Colonic mucosa (tissue), 4 donors: ENCODE measurements around the gene SMIM41. TPM values are rescaled to one million over a fixed set of nuclear protein-coding genes. Genes with fewer than 3 reads are reported as not detected.
A peak's percentile ranks its signal among the peaks of the same experiment; 100 is the strongest.

Experiments used
- DNase-seq: peaks from one replicate; pipeline ENCODE4 v3.0.0-alpha.2; 2020
- H3K27ac ChIP-seq: fragments of 200-600 bp; one replicate; pipeline ENCODE4 v1.8.0; 2021
- H3K27me3 ChIP-seq: fragments of 200-600 bp; one replicate; pipeline ENCODE4 v1.8.0; 2021
- H3K36me3 ChIP-seq: fragments of 200-600 bp; one replicate; pipeline ENCODE4 v1.8.0; 2021
- H3K4me1 ChIP-seq: fragments of 200-600 bp; one replicate; pipeline ENCODE4 v1.8.0; 2021; ENCODE audit warnings: mild to moderate bottlenecking
- H3K4me3 ChIP-seq: fragments of 200-600 bp; one replicate; pipeline ENCODE4 v1.8.0; 2021
- H3K9ac ChIP-seq, 2 donors: one replicate each; pipeline ENCODE4 v1.7.0; 2013; ENCODE audit warnings: control low read depth in 2 of 2, low read depth in 2 of 2, low read length in 2 of 2
- H3K9me3 ChIP-seq: fragments of 200-600 bp; one replicate; pipeline ENCODE4 v1.8.0; 2021
- intact Hi-C: fragments of 100-400 bp; cut with DNase I; formaldehyde crosslinking; loops from one replicate; pipeline ENCODE4 v1.14.1; 2022
- total RNA-seq, 2 donors: library from RNA; stranded (reverse); fragmentation: NEBNext Ultra II Directional in 1 of 2; extraction: Animal tissue kit (Norgen Biotek cat#: 25700) in 1 of 2; gene quantifications; one replicate each; pipeline ENCODE4 v1.2.1, GENCODE V29; 2021
- TF ChIP-seq, protein P1 (sequence below): fragments of 200-600 bp; IDR thresholded peaks from one replicate; pipeline ENCODE4 v1.8.0; 2022; ENCODE audit warnings: antibody characterized with exemption, mild to moderate bottlenecking
- donor health status: healthy.
- donor health status: DM: no; HTN: no; CAD: no.
- donor health status: DM: no; HTN: no; CAD: no.

The SMIM41 gene
- total RNA-seq, 2 donors from 2014 or later = 0.30 to 0.58 TPM

DNA sequence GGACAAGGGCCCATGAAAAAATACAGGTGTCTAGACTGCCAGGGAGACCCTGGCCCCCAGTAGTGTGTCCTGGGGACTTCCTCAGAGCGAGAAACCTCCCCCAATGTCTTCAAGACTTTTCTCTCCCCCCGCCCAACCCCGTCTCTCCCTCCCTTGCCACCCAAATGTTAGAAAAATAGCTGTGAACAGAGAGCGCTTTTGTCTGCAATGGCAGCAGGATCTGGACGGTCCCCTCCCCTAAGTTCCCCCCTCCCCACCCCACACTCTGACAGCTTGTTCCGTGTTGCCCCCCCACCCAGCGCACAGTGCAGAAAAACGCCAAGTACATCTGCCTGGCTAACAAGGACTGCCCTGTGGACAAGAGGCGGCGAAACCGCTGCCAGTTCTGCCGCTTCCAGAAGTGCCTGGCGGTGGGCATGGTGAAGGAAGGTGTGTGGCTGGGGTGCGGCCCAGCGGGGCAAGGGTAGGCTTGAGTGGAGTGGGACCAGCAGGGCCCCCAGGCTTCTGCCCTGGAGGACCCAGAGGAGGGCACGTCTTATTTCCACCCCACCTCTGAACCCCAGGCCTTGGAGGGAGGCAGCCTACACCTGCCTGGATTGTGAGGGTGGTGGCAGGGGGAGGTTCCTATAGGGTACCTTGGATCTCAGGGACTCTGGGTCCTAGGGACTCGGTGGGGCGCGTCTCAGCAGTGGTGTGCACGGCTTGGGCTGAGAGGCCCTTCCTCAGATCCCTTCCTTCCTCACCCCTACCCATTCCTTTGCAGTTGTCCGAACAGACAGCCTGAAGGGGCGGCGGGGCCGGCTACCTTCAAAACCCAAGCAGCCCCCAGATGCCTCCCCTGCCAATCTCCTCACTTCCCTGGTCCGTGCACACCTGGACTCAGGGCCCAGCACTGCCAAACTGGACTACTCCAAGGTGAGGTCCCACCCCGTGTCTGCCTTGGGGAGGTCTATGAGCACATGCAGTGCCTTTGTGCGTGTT lies 23.5 kb upstream of the SMIM41 start:
- Histone ChIP-seq H3K27ac (no peak overlapping the region), H3K9me3 (no peaks in the 10 kb centered on the region), H3K36me3 (no peaks in the 10 kb centered on the region), H3K9ac (no peak overlapping the region), H3K4me1 (no peaks in the 10 kb centered on the region), H3K4me3 (no peak overlapping the region), H3K27me3 (no peaks in the 10 kb centered on the region)
- intact Hi-C loops = no loop called here
- TF ChIP-seq, protein P1, sequence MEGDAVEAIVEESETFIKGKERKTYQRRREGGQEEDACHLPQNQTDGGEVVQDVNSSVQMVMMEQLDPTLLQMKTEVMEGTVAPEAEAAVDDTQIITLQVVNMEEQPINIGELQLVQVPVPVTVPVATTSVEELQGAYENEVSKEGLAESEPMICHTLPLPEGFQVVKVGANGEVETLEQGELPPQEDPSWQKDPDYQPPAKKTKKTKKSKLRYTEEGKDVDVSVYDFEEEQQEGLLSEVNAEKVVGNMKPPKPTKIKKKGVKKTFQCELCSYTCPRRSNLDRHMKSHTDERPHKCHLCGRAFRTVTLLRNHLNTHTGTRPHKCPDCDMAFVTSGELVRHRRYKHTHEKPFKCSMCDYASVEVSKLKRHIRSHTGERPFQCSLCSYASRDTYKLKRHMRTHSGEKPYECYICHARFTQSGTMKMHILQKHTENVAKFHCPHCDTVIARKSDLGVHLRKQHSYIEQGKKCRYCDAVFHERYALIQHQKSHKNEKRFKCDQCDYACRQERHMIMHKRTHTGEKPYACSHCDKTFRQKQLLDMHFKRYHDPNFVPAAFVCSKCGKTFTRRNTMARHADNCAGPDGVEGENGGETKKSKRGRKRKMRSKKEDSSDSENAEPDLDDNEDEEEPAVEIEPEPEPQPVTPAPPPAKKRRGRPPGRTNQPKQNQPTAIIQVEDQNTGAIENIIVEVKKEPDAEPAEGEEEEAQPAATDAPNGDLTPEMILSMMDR = no peak
- DNase-seq = no peak

DNA sequence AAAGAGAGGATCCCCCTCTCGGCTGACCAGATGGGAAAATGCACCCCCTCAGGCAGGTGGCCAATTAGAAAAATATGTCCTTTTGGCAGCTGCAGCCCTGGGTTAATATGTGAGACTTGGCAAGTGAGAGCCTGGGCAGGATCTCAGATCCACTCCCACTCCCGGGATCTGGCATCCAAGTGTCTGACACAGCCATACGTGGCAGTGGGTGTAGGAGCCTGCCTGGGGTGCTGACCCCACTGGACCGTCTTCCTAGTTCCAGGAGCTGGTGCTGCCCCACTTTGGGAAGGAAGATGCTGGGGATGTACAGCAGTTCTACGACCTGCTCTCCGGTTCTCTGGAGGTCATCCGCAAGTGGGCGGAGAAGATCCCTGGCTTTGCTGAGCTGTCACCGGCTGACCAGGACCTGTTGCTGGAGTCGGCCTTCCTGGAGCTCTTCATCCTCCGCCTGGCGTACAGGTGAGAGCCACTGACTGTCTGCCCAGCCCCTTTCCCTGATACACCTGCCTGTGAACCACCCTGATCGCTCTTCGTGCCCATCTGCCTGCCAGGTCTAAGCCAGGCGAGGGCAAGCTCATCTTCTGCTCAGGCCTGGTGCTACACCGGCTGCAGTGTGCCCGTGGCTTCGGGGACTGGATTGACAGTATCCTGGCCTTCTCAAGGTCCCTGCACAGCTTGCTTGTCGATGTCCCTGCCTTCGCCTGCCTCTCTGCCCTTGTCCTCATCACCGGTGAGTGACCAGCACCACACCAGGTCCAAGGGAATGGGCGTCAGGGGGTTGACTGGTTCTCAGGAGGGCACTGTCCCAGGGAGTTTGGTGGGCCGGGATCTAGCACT lies 22.5 kb upstream of the SMIM41 start:
- intact Hi-C loops = no loop called here

DNA sequence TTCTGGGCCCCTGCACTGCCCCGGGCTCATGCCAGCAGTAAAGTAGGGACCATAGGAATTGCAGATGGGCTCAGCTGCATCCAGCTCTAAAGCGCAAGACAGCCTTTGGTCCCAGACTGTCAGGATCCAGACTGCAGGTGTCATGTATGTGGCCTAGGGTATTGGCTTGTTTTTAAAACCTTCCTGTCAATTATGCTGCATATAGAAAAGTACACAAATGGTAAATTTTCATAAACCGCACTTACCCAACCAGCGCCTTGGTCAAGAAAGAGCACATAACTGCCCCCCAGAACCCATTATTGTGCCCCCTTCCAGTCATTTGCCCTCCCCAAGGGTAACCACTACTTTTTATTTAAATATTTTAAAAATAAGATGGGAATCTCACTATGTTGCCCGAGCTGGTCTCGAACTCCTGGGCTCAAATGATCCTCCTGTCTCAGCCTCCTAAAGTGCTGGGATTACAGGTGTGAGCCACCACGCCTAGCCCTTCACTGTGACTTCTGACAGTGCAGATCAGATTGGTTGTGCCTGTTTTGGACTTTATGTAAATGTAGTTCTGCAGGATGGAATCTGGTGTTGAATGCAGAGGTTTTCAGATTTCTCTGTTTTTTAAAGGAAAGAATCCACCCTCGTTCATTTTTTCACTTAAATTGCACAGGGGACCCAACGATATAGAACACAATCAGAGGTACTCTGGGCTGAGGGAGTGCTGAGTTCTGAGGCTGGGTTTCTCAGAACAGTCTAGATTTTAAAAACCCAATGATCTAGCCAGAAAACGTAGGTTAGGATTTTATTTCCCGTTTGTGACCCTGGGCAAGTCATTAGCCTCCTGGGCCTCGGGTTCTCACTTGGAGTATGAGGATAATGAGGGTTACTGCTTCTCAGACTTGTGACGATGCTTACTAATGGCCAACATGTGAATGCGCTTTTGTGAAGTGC lies 21.6 kb upstream of the SMIM41 start:
- H3K36me3 ChIP-seq = no peaks in the 10 kb centered on the region

More for the DNA sequence above, 22.5 kb upstream of the SMIM41 start:
- no peak overlapping the region for H3K4me3 ChIP-seq
- TF ChIP-seq, protein P1 = no peak
- no peak overlapping the region for H3K27ac ChIP-seq
- no peak for DNase-seq
- H3K9ac ChIP-seq = no peak overlapping the region
- no peaks in the 10 kb centered on the region for H3K9me3 ChIP-seq
- peaks cover 5% of the 10 kb centered on the region for H3K4me1 ChIP-seq
- H3K27me3 ChIP-seq = no peaks in the 10 kb centered on the region
- no peaks in the 10 kb centered on the region for H3K36me3 ChIP-seq

DNA sequence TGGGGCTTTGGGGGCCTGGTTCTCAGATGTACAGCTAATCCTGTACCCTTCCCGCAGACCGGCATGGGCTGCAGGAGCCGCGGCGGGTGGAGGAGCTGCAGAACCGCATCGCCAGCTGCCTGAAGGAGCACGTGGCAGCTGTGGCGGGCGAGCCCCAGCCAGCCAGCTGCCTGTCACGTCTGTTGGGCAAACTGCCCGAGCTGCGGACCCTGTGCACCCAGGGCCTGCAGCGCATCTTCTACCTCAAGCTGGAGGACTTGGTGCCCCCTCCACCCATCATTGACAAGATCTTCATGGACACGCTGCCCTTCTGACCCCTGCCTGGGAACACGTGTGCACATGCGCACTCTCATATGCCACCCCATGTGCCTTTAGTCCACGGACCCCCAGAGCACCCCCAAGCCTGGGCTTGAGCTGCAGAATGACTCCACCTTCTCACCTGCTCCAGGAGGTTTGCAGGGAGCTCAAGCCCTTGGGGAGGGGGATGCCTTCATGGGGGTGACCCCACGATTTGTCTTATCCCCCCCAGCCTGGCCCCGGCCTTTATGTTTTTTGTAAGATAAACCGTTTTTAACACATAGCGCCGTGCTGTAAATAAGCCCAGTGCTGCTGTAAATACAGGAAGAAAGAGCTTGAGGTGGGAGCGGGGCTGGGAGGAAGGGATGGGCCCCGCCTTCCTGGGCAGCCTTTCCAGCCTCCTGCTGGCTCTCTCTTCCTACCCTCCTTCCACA lies 20.7 kb upstream of the SMIM41 start:
- no peak overlapping the region for H3K27ac ChIP-seq
- no peak overlapping the region for H3K4me3 ChIP-seq
- TF ChIP-seq, protein P1 = no peak
- intact Hi-C loops = no loop called here
- peak overlapping the region in 1 of 2 donors; percentile 31 for H3K9ac ChIP-seq
- H3K4me1 ChIP-seq = peaks cover 6% of the 10 kb centered on the region
- no peaks in the 10 kb centered on the region for H3K9me3 ChIP-seq
- H3K36me3 ChIP-seq = no peaks in the 10 kb centered on the region
- no peaks in the 10 kb centered on the region for H3K27me3 ChIP-seq
- no peak for DNase-seq

More for the DNA sequence above, 21.6 kb upstream of the SMIM41 start:
- no peaks in the 10 kb centered on the region for H3K27me3 ChIP-seq
- H3K9ac ChIP-seq = no peak overlapping the region
- H3K27ac ChIP-seq = no peak overlapping the region
- no peak for DNase-seq
- TF ChIP-seq, protein P1 = no peak
- peaks cover 6% of the 10 kb centered on the region for H3K4me1 ChIP-seq
- H3K4me3 ChIP-seq = no peak overlapping the region
- no peaks in the 10 kb centered on the region for H3K9me3 ChIP-seq
- intact Hi-C loops = no loop called here
